ENCODE results near the gene ADARB1.

ADARB1 gene

DNA sequence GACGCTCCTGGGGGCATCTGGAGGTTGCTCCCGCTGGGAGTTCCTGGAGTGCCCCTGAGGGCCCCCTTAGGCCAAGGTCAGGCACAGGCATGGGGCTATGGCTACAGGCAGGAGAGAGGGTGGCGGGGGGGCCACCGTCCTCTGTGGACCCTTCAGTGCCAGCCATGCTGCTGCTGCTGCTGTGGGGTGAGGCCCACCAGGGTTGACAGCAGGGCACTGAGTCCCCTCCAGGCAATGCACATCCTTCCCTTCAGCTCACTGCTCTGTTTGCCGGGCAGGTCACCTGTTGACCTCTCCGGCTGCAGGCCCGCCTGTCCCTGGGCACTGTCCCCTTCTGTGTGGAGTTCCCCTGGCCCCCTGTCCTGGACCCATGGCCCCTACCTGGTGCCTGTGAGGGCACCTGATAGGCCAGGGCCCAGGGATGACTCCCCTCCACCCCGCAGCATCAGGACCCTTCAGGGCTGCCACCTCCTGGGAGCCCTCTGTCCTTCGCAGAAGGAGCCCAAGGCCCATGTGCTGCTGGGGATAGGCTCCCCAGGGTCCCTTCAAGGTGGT lies 34.1 kb upstream of the ADARB1 start:
- DNase-seq, result no peak

DNA sequence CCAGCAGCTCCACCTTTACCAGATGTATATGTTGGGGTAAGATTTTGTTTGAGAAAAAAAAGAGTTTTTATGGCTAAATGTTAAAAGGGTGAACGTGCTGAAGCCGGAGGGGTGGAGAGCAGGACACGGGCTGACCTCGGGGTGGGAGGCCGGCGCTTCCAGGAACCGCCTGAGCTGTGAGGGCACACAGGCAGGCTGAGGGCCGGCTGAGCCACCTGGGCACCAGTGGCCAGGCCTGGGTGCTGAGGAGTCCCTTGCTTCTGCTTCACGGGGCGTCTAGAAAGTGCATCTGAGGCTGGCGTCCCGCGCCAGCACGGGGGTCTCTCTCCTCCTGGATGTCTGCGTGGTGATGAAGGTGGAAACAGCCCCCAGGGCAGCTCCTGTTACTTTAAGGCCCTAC lies 33.6 kb upstream of the ADARB1 start:
- DNase-seq, result no peak

DNA sequence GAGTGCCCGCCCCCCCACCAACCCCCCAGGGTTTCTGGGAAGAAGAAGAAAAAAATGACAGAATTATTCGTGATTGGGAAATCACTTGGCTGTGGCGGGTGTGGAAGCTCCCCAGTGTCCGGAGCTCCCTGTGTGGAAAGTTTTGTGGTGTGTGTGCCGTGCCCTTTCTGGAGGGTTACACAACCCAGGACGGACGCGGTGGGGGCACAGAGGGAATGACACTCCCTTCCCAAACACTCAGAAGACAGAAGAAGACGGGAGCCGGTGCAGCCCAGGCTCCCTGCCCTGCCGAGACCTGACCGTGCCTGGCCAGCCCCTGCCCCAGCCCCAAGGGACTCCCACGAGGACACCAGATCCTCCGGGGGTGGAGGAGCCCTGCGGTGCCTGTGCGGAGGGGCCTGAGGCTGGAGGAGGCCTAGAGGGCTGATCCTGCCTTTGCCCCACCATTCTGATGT lies 33.0 kb upstream of the ADARB1 start:
- DNase-seq, result no peak

DNA sequence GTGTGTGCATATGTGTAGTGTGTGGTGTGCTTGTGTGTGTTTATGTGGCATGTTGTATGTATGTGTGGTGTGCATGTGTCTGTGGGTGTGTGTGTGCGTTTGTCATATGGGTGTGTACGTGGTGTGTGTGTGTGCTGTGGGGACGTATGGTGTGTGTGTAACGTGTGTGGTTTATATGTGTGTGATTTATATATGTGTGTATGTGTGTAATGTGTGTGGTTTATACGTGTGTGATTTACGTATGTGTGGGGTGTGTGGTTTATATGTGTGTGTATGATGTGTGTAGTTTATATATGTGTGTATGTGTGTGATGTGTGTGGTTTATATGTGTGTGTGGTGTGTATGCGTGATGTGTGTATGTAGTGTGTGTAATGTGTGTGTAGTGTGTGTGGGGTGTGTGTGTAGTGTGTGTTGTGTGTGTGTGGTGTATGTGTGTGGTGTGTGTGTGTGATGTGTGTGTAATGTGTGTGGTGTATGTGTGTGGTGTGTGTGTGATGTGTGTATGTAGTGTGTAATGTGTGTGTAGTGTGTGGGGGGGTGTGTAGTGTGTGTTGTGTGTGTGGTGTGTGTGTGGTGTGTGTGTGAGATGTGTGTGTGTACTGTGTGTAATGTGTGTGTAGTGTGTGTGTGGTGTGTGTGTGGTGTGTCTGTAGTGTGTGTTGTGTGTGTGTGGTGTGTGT lies 32.3 kb upstream of the ADARB1 start:
- no peak for DNase-seq

DNA sequence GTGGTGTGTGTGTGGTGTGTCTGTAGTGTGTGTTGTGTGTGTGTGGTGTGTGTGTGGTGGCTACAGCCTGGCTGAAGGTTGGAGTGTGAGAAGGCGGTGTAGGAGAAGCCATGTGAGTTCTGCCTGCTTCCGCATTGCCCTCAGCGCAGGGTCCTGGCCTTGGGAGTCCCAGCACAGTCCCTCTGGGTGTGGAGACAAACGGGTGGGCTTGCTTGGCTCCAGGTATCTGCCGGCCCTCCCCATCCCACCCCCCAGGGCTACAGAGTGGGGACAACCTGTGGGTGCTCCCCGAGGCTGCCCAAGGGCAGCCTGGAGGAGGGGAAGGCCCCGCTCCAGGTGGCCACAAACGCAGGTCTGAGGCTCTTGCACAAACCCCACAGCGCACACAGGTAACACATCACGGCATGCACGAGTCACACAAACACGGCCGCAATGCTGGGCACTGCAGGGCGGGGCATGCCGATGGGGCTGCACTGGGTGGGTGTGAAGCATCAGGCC lies 31.7 kb upstream of the ADARB1 start:
- no peak for DNase-seq

DNA sequence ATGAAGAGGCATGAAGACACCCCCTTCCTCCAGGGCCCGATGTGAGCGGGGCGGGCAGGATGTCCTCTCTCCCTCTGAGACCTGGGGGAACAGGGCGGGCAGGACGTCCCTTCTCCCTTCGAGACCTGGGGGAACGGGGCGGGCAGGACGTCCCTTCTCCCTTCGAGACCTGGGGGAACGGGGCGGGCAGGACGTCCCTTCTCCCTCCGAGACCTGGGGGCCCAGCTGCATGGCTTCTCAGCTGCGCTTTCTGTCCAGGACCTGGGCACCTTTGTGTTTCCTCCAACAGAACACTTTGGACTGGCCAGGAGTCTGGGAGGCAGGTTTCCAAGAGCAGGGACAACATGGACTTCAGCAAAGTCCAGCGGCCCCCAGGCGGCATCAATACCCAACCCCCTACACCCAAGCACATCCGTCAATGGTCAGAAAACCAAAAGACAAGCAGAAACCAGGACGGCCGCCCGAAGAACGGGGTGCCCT lies 30.8 kb upstream of the ADARB1 start:
- DNase-seq, result no peak

DNA sequence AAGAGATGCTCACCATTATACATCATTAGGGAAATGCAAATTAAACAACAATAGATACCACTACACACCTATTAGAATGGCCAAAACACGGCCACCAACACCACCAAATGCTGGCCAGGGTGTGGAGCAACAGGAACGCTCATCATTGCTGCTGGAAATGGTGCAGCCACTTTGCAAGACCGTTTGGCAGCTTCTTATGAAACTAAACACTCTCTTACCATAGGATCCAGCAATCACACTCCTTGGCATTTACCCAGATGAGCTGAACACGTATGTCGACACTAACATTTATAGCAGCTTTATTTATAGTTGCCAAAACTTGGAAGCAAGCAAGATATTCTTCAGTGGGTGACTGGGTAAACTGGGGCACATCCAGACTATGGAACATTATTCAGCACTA lies 28.9 kb upstream of the ADARB1 start:
- no peak for DNase-seq

DNA sequence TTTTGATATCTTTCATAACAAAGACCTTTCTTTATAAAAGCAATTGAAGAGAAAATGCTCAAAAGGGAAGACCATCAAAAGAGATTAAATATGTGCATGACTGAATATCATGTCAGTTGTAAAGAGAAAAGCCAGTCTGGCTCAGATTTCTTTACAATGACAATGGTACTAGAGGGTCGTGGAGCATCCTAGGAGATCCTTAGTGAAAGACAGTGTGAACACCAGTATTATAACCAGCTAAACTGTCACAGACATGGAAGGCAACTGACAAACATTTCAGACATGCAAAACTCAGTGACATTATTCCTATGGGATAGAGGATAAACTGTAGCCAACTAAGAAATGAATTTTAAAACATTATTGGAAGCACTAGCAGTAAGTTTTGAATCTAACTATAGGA lies 27.1 kb upstream of the ADARB1 start:
- no peak for DNase-seq

DNA sequence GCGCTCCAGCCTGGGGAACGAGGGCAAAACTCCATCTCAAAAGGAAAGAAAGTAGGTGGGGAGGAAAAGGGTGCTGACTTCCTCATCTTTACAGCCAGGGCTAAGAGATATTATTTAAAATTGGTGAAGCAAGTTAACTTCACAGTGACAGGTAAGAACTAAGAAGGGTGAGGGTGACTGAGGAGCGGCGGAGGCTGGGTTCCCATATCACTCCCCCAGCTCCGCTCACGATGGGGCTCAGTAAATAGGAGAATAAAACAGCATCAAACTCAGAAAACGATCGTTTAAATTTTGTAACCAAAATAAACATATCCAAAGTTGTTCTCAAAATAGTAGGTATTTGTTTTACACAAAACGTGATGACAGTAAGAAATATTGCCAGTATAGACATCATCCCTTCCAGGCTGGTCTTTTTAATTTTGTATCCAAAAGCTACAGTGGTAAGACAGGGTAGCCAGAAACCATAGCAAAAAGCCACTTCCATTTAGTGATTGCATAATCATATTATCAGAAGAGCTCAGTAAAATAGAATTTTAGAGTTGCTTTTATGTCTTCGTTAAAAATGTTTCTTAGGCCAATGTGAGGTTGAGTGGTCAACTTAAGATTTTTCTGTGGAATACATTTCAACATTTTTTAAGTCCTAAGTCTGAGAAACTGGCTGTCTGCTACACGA lies 26.2 kb upstream of the ADARB1 start:
- DNase-seq, result no peak

DNA sequence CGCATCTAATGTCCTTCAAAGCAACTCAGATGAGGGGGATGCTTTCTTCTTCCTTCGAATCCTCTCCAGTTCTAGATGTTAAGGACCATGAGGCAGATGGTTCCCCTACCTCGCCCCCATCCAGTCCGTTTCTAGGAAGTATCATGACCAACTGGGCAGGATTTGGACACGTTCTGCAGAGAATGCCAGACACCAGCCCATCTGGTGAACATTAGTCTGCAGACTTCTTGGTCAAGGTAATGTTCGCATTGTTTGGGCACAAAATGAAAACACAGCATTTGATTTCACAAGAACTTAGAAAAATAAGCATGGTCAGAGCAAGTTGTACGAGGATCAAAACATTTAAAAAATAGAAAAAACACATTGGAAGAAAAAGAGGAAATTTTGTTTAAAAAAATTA lies 25.4 kb upstream of the ADARB1 start:
- no peak for DNase-seq

DNA sequence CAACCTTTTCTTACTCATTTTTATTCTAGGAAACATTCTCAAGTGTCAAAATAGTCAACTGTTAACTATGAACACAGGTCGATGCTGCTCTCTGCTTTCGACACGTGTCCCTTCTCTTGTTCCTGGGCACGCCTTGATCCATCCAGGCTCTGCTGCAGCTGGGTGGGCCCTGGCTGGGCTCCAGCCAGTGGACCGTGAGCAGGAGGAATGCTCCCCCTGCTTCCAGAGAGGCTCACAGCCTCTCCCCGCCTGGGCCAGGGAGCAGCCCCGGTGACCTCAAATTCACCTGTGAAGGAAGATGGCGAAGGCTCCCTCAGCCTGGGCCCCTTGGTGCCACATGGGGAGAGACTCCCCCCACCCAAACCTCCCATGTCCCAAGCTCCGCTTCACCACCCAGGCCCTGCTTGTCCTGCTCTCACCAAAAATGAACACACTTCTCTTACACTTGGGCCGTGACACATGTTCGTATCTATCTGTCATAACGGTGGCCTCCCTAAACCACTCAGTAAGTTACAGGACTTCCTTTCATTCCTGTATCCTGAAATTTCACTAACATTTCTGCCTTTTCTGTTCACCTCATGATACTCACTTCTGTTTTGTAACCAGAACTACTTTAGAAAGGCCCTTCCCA lies 24.6 kb upstream of the ADARB1 start:
- DNase-seq, result no peak

DNA sequence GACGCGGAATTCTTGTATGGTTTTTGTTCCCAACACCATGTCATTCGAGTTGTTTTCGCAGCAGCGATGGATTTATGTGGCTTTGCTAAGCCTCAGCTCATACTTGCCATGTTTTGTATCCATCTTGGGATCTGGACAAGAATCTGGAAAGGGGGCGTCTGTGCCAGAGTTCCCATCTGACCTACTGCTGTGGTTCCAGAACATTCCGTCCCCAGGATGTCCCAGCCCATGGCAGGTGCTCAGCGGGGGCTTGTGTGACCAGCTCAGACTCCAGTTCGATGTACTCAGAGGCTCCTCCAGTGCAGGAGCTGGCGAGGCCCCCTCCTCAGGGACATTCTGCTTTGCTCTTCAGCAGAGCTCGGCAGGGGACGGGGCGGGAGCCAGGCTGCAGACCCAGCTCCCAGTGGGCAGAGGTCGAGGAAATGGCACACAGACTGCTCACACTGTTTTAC lies 24.0 kb upstream of the ADARB1 start:
- no peak for DNase-seq

DNA sequence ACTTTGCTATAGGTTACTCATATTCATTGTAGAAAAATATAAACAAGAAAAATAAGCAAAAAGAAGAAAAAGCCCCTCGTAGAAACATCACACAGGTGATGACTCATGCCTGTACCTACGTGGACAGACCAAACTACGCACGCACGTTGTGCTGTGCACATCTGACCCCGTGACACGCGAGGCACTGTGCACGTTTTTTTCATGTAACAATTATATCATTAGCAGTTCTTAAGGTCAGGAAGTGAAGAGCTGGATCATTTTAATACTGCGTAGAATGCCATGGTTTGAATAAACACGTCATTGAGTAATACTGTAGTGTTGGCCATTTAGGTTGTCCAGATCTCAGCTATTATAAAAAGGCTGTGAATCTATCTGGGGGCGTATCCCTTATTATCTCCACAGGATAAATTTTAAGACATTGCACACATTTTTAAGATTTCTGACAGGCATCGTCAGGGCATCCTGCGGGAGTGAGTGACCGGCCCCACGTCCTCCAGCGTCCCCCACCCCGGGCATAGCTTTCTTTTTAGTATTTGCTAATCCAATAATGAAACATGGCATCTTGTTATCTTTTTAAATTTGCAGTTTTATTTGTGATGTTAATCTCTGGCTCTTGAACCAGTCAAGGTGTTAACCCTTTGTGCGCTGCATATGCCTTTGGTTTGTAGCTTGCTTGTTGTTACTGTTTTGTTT lies 23.4 kb upstream of the ADARB1 start:
- DNase-seq, result no peak

DNA sequence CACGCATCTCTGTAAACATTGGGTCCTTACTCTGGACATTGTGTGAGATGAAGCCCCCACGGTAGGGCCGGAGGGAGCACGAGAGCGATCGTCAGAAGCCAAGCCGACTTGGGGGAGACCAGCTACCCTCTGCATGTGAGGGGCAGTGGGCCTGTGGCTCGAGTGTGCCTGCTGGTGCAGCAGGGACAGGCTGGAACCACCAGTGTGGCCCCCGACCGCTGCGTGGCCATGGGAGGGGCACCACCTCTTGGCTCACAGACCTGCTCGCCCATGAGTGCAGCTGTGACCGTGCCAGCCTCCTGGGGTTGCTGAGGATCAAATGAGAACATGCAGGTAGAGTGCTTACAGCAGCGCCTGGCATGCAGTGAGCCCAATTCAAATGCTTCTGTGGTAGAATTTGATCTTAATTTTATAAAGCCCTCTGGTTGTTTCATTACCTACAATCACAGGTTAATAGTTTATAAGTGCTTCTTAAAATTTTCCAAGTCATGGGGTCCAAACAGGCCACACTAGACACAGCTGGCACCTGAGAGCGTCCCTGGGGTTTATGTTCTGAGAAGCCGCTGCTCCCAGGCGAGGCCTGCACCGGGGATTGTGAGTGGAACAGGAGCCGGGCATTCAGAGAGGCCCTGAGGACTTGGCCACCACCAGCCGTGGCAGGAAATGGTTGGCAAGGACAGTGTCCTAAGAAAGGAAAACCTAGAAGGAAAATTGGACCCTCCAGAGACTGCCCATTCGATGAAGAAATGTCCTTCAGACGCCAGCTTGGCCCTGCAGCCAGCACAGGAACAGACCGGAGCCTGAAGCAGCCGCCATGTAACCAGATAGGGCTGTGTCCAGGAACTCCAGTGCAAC lies 22.6 kb upstream of the ADARB1 start:
- DNase-seq, result no peak

DNA sequence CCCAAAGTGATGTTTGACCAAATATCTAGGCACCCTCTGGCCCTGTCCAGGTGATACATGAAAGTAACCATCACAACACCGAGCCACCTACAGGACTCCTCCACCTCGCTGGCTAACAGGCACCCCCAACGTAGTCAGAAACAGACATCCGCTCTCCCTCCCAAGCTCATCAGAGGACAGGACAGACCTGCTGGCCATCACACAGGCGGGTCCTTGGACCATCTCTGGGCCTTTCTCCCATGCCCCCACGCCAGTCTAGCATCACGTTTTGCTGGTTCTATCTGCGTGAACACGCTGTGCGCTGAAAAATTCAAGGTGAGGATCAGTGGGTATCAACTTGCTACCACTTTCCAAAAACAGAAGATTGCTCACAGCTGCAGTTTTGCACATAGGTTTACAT lies 21.4 kb upstream of the ADARB1 start:
- DNase-seq, result no peak

DNA sequence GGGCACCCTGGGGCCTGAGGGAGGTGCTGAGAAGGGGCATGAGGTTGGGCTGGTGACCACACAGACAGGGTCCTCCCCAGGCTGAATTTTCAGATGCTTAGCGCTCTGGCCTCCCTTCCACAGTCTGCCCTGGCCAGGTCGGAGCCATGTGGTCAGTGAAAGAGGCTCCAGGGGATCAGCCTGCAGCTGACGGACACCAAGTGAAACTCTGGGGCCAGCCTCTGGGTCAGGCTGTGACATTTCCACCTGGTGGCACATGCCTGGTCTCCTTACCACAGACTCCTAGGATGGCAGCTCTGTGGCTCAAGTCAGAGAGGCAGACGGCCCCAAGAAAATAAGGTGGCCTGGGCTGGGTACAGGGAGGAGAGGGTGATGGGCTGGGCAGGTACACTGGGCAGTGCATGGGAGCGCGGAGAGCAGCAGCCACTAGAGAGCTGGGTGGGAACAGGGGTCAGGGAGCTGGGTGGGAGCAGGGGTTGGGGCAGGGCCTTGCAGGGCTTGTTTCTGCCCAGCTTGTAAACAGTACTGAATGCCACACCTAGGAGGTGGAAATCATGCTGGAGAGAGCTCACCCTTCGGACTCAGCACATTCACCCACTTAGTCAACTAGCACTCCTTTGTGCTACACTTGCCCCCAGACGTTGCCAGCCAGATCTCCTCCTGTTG lies 20.7 kb upstream of the ADARB1 start:
- no peak for DNase-seq

DNA sequence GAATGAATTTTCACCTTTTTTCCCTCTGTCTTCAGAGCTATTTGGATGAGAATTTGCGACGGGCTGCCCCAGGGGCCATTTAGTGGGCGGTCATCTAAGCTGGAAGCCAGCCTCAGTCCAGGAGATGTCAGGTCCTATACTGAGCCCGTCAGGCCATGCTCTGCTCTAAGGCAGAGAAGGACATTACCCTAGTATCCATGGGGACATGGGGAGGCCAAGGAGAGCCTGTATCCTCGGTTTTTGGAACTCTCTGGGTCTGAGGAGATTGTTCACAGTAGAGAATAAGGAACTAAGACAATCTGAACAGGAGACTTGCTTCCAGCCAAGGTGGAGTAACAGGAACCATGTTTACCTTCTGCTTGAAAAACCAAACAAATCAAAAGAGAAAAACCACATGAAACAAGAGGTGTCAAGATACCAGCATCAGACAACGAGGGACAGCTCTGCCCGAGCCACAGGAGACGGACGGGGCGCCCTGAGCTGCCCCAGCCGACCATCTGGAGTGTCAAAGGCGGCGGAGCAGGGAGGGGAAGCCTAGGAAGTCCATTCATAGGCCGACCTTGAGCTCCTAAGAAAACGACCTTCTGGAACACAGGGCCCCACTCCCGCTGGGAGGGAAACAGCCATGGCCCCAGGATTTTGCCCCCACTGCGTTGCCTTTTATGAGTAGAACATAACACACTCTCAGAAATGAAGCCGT lies 20.0 kb upstream of the ADARB1 start:
- no peak for DNase-seq

DNA sequence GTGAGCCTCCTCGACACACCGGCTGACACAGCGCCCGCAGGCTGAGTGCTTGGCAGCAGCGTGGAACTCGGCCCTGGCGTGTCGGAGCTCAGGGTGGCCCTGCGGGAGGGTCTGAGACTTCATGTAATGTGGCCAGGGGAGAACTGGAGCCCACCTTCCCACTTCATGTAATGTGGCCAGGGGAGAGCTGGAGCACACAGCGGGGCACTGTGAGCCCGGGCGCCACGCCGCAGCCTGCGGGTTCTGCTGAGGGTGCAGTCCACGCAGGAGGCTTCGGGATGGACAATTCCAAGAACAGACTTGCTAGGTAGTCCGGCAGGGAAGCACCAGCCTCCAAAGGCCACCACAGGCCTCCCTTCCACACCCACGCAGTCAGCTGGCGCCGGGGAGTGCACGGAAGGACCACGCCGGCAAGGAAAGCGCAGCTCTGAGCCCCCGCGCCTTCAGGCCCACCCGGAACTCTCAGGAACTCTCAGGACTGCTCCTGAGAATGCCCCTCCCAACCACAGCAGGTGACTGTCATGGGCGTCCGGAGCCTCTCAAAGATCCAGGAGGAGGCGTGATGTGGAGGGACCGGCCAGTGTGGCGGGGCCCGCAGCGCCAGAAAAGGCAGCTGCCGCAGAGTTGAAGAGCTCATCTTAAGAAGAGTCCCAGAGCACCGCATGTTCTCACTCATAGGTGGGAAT lies 19.3 kb upstream of the ADARB1 start:
- DNase-seq, result no peak

DNA sequence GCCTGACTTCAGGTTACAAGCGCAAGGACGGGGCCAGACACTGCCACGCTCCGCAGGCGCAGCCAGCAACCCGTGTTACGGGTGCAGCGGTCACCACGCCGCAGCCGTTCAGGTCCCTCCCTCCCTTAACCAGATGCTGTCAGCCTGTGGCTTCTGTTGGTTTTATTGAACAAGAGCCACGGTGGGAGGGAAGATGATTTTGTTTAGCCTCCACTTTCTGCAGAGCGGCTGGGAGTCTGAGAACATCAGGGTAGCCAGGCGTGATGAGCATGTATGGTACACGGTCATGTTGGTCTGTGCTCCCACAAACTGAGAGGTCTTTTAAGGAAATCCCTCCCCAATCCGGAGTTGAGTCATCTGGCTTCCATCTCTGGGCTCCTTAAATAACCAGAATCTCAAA lies 18.5 kb upstream of the ADARB1 start:
- DNase-seq, result no peak

DNA sequence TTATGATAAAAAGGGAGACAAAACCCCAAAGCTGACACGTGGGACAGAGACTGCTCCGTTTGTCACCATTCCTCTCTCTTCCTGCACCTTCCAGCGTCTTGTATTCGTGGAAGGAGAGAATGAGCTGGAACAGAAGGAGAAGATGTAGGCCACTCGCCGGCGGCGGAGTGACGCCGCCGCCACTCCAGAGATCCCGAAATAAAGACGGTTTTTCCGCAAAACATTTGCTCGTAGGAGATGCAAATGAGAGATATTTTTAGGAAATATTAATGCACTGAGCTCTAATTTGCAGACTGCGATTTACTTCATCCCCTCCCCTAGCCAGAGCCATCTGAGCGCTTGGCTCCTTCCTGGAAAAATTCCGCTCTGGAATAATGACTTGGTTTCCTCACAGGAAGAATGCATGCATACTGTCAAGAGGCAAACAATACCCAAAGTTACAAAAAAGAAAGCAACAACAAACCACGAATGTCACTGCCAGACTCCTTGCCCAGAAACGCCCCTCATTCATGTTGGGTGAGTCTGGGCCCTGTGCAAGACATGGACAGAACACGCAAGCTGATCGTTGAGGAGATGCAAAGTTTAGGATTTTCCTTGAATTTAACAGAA lies 18.0 kb upstream of the ADARB1 start:
- DNase-seq, result no peak
